CD8-positive, alpha-beta memory T cell (primary cell): ENCODE measurements around the gene RIOK1. TPM values are rescaled to one million over a fixed set of nuclear protein-coding genes. Genes with fewer than 3 reads are reported as not detected.
"Not testable (repeated sequence)": the region's sequence is repeated elsewhere in the genome, so short reads cannot be mapped to it uniquely, and the experiment has no call there.

ENCODE experiments used
- CTCF ChIA-PET: fragments of 350-600 bp; sonication (Branson Sonifier 250); formaldehyde crosslinking; loops from one replicate; lab custom pipeline; 2021; ENCODE audit warnings: antibody characterized with exemption; lab: Charles Lee
- POLR2A ChIA-PET: fragments of 350-600 bp; sonication (Branson Sonifier 250); formaldehyde crosslinking; loops from one replicate; lab custom pipeline; 2021; ENCODE audit warnings: antibody characterized with exemption; lab: Charles Lee
- DNase-seq, 5 donors: peaks; one replicate each; pipeline versions ENCODE4 v3.0.0 to v3.0.0-alpha.2; 2020 to 2022; ENCODE audit warnings: mixed read lengths in 1 of 5
- H3K27ac ChIP-seq: one replicate; pipeline ENCODE4 v1.7.0; 2013; ENCODE audit warnings: low read depth, mild to moderate bottlenecking, low read length, moderate library complexity
- H3K27me3 ChIP-seq: 2 replicates; pipeline ENCODE4 v1.7.0; 2013; ENCODE audit warnings: low read length, mild to moderate bottlenecking; ENCODE audit not compliant: insufficient read depth, poor library complexity, severe bottlenecking
- H3K36me3 ChIP-seq: 2 replicates; pipeline ENCODE4 v1.7.0; 2013; ENCODE audit warnings: mild to moderate bottlenecking, low read length, moderate library complexity; ENCODE audit not compliant: insufficient read depth
- H3K4me1 ChIP-seq: 2 replicates; pipeline ENCODE4 v1.7.0; 2013; ENCODE audit warnings: mild to moderate bottlenecking, low read length, moderate library complexity; ENCODE audit not compliant: insufficient read depth
- H3K4me3 ChIP-seq: 2 replicates; pipeline ENCODE4 v1.7.0; 2013; ENCODE audit warnings: mild to moderate bottlenecking, low read length
- H3K9me3 ChIP-seq: 2 replicates; pipeline ENCODE4 v1.7.0; 2013; ENCODE audit warnings: mild to moderate bottlenecking, low read length
- H3K27ac Mint-ChIP-seq, 8 donors: one replicate each; pipeline ENCODE4 v1.8.0; 2020 to 2021; ENCODE audit warnings: mixed read lengths in 8 of 8, mild to moderate bottlenecking in 6 of 8, inconsistent platforms in 3 of 8, moderate library complexity in 3 of 8
- H3K27me3 Mint-ChIP-seq, 2 donors: one replicate each; pipeline ENCODE4 v1.8.0; 2020 to 2021; ENCODE audit warnings: mixed read lengths in 2 of 2, mild to moderate bottlenecking in 1 of 2, moderate library complexity in 1 of 2
- H3K36me3 Mint-ChIP-seq, 3 donors: one replicate each; pipeline ENCODE4 v1.8.0; 2020 to 2021; ENCODE audit warnings: mixed read lengths in 3 of 3, inconsistent platforms in 1 of 3, mild to moderate bottlenecking in 1 of 3
- H3K4me1 Mint-ChIP-seq, 3 donors: one replicate each; pipeline ENCODE4 v1.8.0; 2020 to 2021; ENCODE audit warnings: mixed read lengths in 3 of 3, inconsistent platforms in 1 of 3, mild to moderate bottlenecking in 1 of 3
- H3K4me3 Mint-ChIP-seq, 7 donors: one replicate each; pipeline ENCODE4 v1.8.0; 2020 to 2021; ENCODE audit warnings: mixed read lengths in 7 of 7, mild to moderate bottlenecking in 6 of 7, moderate library complexity in 4 of 7, inconsistent platforms in 2 of 7
- H3K9me3 Mint-ChIP-seq, 5 donors: one replicate each; pipeline ENCODE4 v1.8.0; 2020 to 2022; ENCODE audit warnings: mixed read lengths in 5 of 5, mild to moderate bottlenecking in 3 of 5, moderate library complexity in 2 of 5, inconsistent platforms in 1 of 5
- polyA plus RNA-seq: library from polyadenylated mRNA; unstranded; fragments of 300-500 nt; fragmentation: Illumina TruSeq; gene quantifications from one replicate; pipeline ENCODE4 v1.2.3, GENCODE V29; 2021
- total RNA-seq, 2 experiments: library from RNA; stranded (reverse); gene quantifications; one replicate each; pipeline ENCODE4 v1.2.3, GENCODE V29; 2021

The RIOK1 gene
- 10 to 100 TPM; 59.4 to 63.8 TPM for total RNA-seq
- 23.7 TPM for polyA plus RNA-seq

DNA sequence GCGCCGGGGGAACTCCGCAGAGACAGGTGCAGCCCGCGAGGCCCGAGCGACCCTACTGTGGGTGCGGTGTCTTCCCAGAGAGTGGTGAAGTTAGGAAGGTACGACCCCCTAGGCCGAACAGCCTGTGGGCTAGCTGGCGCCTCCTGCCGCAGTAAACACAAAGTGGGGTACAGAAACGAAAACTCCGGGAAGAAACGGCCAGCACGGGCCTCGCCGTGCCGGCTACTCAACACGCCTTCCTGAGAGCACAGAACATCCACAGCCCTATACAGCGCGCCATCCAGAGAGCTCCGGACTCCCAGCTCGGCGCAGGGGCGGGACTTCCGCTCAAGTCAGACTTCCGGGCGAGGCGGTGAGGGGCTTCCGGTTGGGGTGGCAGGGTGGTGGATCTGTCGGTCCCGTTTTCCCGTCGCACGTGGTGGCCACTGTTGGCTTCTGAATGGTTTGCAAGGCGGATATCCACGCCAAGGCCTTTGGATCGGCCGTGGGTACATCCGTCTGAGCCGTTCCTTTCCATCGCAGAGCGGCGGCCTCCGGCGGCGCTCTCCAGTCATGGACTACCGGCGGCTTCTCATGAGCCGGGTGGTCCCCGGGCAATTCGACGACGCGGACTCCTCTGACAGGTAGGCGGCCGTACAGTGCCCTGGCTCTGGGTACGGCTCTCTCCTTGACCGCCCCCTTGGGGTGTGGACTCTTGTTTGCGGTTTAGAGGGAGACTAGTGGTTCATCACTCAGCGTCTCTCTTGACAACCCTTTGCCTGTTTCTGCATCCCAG, at the start of gene RIOK1, which contains the start of gene CAGE1:
Gene RIOK1, plus strand, starts transcription at position 358 of the 775 bp plus-strand sequence. Its CDS starts 195 bp downstream, at position 553.
Gene CAGE1, minus strand, starts transcription at position 292 of the 775 bp plus-strand sequence. CDS start 2,569 bp downstream, outside the sequence.
- H3K4me1 ChIP-seq: peaks cover 25% of the 10 kb centered on the region
- H3K9me3 Mint-ChIP-seq: no peaks in the 10 kb centered on the region
- no peaks in the 10 kb centered on the region for H3K9me3 ChIP-seq
- H3K4me1 Mint-ChIP-seq: peaks cover 34 to 56% (median 52%) of the 10 kb centered on the region in 3 donors
- H3K27me3 Mint-ChIP-seq: no peaks in the 10 kb centered on the region
- no peaks in the 10 kb centered on the region for H3K27me3 ChIP-seq
- CTCF ChIA-PET: interaction anchor here (1.0 to 1.7 kb wide), 2 partner anchors 16 to 114 kb away, joined by 4 to 5 read pairs; no protein-coding TSS in a partner anchor
- H3K27ac Mint-ChIP-seq: peak within 1 kb of the TSS; percentile 98 to 100 (median 98)
- H3K36me3 ChIP-seq: peaks cover 7% of the 10 kb centered on the region
- H3K36me3 Mint-ChIP-seq: peaks cover 0 to 30% (median 6%) of the 10 kb centered on the region in 3 donors
- H3K4me3 Mint-ChIP-seq: peak within 1 kb of the TSS; percentile 89 to 98 (median 94)
- peak; percentile 91 to 95 (median 95) for DNase-seq
- peak within 1 kb of the TSS; percentile 94 for H3K27ac ChIP-seq
- POLR2A ChIA-PET: interaction anchor here (0.6 to 1.6 kb wide), 3 partner anchors 77 to 110 kb away, joined by 3 to 8 read pairs (median 6); partner anchors contain the start of gene SSR1
- peak within 1 kb of the TSS; percentile 96 for H3K4me3 ChIP-seq

DNA sequence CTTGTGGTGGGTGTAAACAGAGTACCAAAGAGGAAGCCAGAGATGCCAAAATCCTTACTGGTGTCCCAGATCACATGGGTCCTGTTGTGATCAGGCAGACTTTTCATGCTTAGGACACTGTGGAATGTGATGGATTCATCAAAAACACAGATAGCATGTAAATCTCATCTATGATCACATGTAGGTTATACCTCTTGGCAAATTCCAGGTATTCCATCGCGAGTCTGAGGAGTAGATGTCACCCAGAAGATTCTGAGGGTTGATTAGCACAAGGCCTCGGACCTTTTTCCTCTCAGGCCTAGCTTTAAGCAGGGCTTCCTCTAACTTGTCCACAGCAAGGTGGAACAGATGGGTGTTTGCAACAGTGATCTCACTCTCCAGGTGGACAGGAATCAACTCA, 48.3 kb upstream of the RIOK1 start:
- no peak for DNase-seq
- H3K36me3 ChIP-seq: no peaks in the 10 kb centered on the region
- Mint-ChIP-seq H3K9me3 (no peaks in the 10 kb centered on the region), H3K36me3 (peaks cover 0 to 3% (median 0%) of the 10 kb centered on the region in 3 donors), H3K4me3 (no peak overlapping the region), H3K27ac (no peak overlapping the region), H3K27me3 (peaks cover 9 to 31% of the 10 kb centered on the region in 2 donors), H3K4me1 (peaks cover 0 to 2% (median 0%) of the 10 kb centered on the region in 3 donors)
- ChIA-PET CTCF (interaction anchor here (1.7 kb wide), 1 partner anchor 9 kb away, joined by 4 read pairs; no protein-coding TSS in a partner anchor), POLR2A (no interaction called here)
- no peaks in the 10 kb centered on the region for H3K27me3 ChIP-seq
- no peaks in the 10 kb centered on the region for H3K9me3 ChIP-seq
- H3K27ac ChIP-seq: no peak overlapping the region
- no peaks in the 10 kb centered on the region for H3K4me1 ChIP-seq
- H3K4me3 ChIP-seq: no peak overlapping the region

DNA sequence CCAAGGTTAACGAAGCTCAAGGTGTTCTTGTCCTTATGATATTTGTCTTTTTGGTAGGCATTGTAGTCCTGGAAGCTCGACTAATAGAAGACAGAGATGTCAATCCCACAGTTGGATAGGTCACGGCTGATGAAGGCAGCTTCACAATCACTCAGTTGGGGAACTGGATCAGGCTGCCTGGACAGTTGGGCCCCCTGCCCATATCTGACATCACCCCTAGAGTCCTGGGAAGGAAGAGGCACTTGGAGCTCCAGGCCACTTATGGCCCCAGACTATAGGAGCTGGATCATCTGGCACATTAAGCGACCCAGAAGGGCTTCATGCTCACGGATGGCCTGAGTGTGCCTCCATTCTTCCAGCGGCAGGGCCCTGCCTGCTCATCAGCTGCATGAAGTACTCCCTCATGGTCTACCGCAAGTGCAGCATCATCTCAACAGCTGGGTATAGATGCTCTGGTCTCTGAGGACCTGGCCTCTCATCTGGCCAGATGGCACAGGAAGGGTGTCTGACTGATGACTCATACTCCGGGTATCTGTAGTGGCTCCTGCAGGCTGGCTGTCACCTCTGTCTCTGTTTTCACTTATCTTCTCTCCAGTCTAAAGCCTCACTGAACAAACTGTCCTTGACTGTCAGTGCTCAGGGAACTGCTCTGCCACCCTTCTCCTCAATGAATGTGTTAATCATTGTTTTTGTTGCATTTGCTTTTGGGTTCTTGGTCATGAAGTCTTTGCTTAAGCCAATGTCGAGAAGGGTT, 47.4 kb upstream of the RIOK1 start:
- Mint-ChIP-seq H3K27me3 (peaks cover 8 to 31% of the 10 kb centered on the region in 2 donors), H3K9me3 (no peaks in the 10 kb centered on the region), H3K4me1 (peaks cover 0 to 2% (median 0%) of the 10 kb centered on the region in 3 donors), H3K27ac (peak overlapping the region in 1 of 8 donors; percentile 34), H3K4me3 (no peak overlapping the region), H3K36me3 (peaks cover 0 to 3% (median 0%) of the 10 kb centered on the region in 3 donors)
- H3K27ac ChIP-seq: no peak overlapping the region
- no peaks in the 10 kb centered on the region for H3K27me3 ChIP-seq
- H3K9me3 ChIP-seq: no peaks in the 10 kb centered on the region
- ChIA-PET POLR2A (no interaction called here), CTCF (interaction anchor here (1.7 kb wide), 1 partner anchor 10 kb away, joined by 4 read pairs; no protein-coding TSS in a partner anchor)
- no peaks in the 10 kb centered on the region for H3K36me3 ChIP-seq
- H3K4me1 ChIP-seq: no peaks in the 10 kb centered on the region
- DNase-seq: no peak
- no peak overlapping the region for H3K4me3 ChIP-seq

DNA sequence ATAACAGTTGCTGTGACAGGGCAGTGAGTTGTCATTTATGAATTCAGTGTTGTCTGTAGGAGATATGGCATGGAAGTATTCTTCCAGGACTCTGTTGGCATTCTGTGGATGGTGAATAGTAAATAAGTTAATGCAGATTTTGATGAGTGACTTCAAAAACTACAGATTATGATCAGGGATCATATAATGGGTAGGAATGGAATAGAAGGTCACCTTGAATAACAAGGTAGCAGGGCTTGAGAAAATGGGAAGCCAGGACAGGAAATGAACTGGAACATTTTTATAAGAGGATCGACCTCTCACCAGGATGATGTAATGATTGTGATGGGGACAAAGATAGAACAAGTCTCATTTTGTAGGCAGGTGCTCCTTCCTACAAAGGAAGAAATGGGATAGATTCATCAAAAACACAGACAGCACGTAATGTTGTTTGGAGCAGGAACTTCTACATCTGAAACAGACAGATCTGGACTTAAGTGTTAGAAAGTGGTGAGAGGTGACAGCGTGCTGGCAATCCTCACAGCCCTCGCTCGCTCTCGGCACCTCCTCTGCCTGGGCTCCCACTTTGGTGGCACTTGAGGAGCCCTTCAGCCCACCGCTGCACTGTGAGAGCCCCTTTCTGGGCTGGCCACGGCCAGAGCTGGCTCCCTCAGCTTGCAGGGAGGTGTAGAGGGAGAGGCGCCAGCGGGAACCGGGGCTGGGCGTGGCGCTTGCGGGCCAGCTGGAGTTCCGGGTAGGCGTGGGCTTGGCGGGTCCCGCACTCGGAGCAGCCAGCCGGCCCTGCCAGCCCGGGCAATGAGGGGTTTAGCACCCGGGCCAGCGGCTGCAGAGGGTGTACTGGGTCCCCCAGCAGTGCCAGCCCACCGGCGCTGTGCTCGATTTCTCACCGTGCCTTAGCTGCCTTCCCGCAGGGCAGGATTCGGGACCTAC, 45.8 kb upstream of the RIOK1 start:
- Mint-ChIP-seq H3K27me3 (peaks cover 10 to 42% of the 10 kb centered on the region in 2 donors), H3K9me3 (no peaks in the 10 kb centered on the region), H3K27ac (no peak overlapping the region), H3K4me1 (peaks cover 0 to 2% (median 0%) of the 10 kb centered on the region in 3 donors), H3K36me3 (peaks cover 0 to 9% (median 3%) of the 10 kb centered on the region in 3 donors), H3K4me3 (peak overlapping the region in 2 of 7 donors; percentile 48 to 57)
- Histone ChIP-seq H3K27me3 (no peaks in the 10 kb centered on the region), H3K36me3 (no peaks in the 10 kb centered on the region), H3K27ac (no peak overlapping the region), H3K9me3 (no peaks in the 10 kb centered on the region), H3K4me3 (no peak overlapping the region), H3K4me1 (no peaks in the 10 kb centered on the region)
- DNase-seq: no peak
- ChIA-PET CTCF (no interaction called here), POLR2A (no interaction called here)

DNA sequence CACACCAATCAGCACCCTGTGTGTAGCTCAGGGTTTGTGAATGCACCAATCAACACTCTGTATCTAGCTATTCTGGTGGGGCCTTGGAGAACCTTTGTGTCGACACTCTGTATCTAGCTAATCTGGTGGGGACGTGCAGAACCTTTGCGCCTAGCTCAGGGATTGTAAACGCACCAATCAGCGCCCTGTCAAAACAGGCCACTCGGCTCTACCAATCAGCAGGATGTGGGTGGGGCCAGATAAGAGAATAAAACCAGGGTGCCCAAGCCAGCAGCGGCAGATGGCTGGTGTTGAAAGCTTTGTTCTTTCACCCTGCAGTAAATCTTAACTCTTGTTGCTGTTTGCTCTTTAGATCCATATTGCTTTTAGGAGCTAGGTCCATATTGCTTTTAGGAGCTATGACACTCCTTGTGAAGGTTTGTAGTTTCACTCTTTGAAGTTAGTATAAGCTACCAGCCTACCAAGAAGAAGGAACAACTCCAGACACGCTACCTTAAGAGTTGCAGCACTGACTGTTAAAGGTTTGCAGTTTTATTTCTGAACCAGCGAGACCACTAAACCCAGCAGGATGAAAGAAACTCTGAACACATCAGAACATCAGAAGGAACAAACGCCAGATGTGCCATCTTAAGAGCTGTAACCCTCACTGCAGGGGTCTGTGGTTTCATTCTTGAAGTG, 44.7 kb upstream of the RIOK1 start:
- POLR2A ChIA-PET, H3K4me1 ChIP-seq, H3K4me1 Mint-ChIP-seq, H3K4me3 ChIP-seq, H3K27ac ChIP-seq, H3K27ac Mint-ChIP-seq, H3K36me3 Mint-ChIP-seq, H3K9me3 Mint-ChIP-seq, H3K9me3 ChIP-seq, H3K27me3 ChIP-seq, H3K4me3 Mint-ChIP-seq, H3K36me3 ChIP-seq: not testable (repeated sequence)
- H3K27me3 Mint-ChIP-seq: peaks cover 15 to 44% of the 10 kb centered on the region in 2 donors
- DNase-seq: peak in 1 of 5 donors; percentile 3
- CTCF ChIA-PET: interaction anchor here (1.3 kb wide), 1 partner anchor 15 kb away, joined by 3 read pairs; no protein-coding TSS in a partner anchor

DNA sequence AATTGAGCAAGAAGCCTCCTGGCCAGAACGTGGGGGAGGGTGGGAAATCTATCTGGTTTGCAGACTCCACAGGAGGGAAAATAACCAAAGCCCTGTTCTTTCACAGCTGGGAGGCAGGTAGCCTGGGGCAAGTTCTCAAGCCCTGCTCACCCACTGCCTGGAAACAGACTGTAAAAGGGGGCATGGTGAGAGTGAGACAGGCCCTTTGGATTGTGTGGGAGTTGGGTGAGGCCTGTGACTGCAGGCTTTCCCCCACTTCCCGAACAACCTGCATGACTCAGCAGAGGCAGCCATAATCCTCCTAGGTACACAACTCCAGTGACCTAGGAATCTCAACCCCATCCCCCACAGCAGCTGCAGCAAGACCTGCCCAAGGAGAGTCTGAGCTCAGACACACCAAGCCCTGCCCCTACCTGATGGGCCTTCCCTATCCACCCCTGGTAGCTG, 42.0 kb upstream of the RIOK1 start:
- H3K36me3 Mint-ChIP-seq, H3K4me1 ChIP-seq, H3K36me3 ChIP-seq, H3K27ac ChIP-seq, H3K27me3 ChIP-seq, H3K9me3 Mint-ChIP-seq, DNase-seq, H3K4me3 ChIP-seq, POLR2A ChIA-PET, H3K4me3 Mint-ChIP-seq, CTCF ChIA-PET, H3K4me1 Mint-ChIP-seq, H3K9me3 ChIP-seq, H3K27ac Mint-ChIP-seq: not testable (repeated sequence)
- peaks cover 10 to 56% of the 10 kb centered on the region in 2 donors for H3K27me3 Mint-ChIP-seq

DNA sequence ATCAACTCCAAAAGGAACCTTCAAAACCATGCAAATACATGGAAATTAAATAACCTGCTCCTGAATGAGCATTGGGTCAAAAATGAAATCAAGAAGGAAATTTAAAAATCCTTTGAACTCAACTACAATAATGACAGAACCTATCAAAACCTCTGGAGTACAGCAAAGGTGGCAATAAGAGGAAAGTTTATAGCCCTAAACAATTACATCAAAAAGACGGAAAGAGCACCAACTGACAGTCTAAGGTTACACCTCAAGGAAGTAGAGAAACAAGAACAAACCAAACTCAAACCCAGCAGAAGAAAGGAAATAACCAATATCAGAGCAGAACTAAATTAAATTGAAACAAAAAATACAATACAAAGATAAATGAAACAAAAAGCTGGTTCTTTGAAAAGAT, 39.0 kb upstream of the RIOK1 start:
- DNase-seq, H3K27ac ChIP-seq, H3K9me3 ChIP-seq, H3K27me3 ChIP-seq, CTCF ChIA-PET, H3K4me3 Mint-ChIP-seq, H3K9me3 Mint-ChIP-seq, H3K36me3 Mint-ChIP-seq, POLR2A ChIA-PET, H3K4me1 ChIP-seq, H3K4me3 ChIP-seq, H3K4me1 Mint-ChIP-seq, H3K27ac Mint-ChIP-seq, H3K36me3 ChIP-seq: not testable (repeated sequence)
- H3K27me3 Mint-ChIP-seq: peaks cover 10 to 46% of the 10 kb centered on the region in 2 donors
